ENCODE results near the gene MRPS15. TPM values are rescaled to one million over a fixed set of nuclear protein-coding genes. Genes with fewer than 3 reads are reported as not detected.
"Not testable (repeated sequence)": the region's sequence is repeated elsewhere in the genome, so short reads cannot be mapped to it uniquely, and the experiment has no call there.

MRPS15 gene
- total RNA-seq, 2 experiments from 2014 or later: 134 to 144 TPM

DNA sequence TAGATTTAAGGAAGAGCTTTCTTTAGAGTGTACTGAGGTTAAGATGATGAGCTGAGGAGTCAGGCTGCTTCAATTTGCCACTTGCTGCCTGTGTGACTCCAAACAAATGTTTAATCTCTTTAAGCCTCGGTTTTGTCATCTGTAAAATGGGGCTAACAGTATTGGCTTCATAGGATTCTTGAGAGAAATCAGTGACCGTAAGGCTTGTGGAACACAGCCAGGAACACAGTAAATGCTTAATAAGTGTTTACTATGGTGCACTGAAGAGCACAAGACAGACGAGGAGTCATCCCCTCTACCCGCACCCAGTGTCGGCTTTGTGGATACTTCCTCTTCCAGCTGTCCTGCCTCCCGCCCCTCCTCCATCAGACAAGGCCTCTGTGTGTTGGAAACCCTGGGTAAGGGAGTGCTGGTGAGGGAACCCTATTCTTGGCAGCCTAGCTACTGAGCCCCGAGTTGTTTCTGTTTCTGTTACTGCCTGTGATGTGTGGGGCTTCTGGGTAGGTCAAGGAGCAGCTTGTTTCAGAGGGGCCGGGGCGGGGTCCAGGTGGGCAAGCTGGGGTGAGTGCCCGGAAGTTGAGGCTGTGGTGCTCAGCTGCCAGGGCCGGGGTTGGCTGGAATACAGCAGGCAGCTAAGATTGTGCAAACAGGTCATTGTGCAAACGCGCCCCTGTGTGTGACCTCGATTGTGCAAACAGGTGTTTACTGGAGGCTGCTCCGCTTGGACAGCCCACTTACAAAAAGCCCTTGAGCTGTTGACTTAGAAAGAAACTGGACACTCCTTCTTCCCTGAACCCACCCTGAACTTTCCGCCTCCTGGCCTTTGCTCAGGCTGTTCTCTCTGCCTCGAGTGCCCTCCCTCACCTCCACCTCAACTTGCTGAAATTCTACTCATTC lies 22.5 kb upstream of the MRPS15 start:
- POLR2A ChIA-PET: no interaction called here
- CTCF ChIA-PET: no interaction called here

DNA sequence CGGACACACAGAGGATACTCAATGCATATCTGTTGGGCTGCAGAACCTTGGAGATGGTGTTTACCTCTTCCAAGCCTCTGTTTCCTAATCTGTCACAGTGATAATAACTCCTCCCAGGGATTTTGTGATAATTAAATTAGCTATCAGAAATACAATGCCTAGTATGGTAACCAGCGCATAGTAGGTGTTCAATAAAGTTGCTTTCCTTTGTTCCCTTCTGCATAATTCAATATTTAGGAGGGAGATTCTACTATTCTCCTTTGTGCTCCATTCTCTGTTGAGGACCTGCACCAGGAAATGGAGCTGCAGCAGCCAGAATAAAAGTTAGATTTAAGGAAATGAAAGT lies 21.9 kb upstream of the MRPS15 start:
- ChIA-PET CTCF (no interaction called here), POLR2A (no interaction called here)

DNA sequence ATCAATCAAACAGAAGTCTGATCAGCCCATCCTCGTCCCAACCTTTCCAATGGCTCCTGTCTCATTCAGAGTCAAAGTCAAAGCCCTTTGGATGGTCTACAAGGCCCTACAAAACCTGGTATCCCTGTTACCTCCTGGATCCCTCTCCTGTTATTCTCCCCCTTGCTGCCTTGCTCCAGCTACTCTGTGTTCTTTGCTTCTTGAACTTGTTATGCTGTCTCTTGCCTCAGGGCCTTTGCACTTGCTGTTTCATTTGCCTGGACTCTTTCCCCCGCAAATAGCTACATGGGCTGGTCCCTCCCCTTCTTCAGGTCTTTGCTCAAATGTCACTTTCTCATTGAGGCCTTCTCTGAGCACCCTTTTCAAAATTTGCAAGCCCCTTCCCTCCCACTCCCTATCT lies 19.9 kb upstream of the MRPS15 start:
- ChIA-PET POLR2A (no interaction called here), CTCF (no interaction called here)

DNA sequence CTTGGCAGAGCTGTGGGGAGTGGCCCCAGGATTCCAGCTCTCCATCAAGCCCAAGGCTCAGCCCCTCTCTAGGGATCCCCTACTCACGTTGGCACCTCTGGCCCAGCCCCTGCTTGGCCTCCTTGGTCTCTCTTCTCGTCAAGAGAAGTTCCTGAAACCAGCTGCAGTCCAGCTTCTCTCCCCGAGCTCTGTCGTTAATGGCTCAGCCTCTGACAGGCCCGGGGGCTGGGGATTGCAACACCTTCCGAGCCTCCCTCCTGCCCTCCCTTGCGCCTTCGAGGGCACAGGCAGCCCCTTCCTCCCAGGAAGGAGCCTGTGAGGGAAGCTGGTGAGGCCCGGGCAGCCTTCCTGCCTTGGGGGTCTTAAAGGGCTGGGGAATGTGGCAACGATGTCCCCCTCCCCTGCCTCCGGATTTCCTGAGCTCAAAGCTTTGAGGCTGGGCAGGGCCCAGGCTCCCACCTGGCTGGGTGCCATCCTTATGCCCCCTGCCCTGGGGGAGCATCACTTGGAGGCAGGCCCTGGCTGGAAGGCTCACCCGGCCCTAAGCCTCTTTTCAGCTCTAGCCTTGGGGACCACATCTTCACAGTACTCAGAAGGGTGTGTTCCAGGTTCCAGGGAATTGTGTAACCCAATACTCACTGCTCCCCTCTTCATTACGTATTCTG lies 18.7 kb upstream of the MRPS15 start, which contains the start of gene CSF3R:
CSF3R (minus strand) TSS at position 190 of the 665 bp plus-strand sequence. CDS start 3,417 bp downstream, outside the sequence.
- CTCF ChIA-PET: no interaction called here
- POLR2A ChIA-PET: no interaction called here

DNA sequence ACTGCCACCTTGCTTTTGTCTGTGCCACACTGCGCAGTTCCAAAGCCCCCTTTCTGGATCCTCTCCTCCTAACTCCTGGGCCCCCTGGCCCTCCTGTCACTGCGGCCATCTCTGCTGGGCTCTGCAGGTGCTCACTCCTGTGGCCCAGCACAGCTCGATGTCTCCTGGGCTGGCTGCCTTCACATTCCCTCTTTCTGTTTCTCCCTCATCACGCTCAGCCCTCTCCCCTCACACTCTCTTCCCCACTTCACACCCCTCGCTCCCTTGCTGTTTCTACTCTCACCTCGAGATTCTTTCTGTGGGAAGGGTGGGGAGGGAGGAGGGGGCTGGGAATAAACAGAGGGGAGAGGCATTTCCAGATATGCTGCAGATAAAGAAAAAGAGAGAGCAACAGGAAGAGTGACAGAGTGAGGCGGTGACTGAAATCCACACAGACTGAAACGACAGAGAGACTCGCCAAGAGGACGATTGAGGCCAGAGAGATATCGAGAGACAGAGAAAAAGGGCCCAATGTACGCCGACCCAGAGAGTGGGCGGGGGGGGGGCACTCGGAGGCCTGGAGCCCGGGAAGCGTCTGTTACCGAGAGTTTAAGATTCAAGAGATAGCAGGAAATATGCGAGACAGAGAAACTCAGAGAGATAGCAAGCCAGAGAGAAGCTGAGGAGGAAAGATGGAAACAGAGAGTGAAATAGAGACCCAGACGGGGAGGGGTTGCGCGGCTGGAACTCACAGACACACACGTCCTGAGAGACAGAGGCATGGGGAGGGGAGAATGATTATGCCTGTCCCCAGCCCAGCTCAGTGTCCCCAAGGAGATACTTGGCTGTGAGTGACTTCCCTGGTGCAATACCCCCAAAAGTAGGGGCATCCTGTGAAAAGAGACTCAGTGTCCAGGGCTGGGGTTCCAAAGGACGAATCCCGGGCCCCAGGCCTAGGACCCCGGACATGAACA lies 17.9 kb upstream of the MRPS15 start:
- ChIA-PET CTCF (no interaction called here), POLR2A (no interaction called here)

DNA sequence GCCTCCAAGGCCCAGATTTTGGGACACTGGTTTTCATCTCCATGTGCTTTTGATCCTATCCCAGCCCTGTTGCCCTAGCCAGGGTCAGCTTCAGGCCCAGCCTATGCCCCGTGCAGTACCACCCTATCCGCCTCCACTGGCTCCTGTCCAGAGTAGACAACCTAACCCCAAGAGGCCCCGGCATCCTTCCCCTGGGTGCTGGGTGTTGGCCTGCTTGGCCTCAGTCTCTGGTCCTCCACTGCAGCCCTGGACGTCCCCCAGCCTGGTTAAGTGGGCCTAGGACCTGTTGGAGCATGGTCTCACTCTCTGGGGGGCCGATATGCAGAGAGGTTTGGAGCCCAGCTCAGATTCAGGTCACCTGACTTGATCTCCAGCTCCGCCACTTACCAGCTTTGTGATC lies 16.9 kb upstream of the MRPS15 start:
- ChIA-PET CTCF (no interaction called here), POLR2A (no interaction called here)

DNA sequence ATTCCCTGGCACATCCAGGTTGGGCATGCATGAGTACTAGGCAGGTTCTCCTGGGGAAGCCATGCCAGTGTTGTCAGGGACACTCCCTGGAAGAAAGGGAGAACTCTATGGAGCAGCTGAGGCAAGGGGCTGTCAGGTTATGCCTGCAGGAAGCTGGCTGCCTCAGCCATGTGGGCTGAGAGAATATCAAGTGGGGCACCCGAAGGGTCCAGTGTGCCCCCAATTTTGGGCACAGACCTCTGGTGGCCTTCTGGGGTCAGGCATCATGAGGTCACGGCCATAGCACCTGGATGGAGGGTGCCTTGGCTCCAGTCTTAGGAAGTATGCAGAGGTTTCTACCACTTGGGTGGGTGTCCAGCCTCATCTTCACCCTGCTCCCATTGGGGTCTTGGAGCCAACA lies 16.0 kb upstream of the MRPS15 start:
- ChIA-PET POLR2A (no interaction called here), CTCF (no interaction called here)

DNA sequence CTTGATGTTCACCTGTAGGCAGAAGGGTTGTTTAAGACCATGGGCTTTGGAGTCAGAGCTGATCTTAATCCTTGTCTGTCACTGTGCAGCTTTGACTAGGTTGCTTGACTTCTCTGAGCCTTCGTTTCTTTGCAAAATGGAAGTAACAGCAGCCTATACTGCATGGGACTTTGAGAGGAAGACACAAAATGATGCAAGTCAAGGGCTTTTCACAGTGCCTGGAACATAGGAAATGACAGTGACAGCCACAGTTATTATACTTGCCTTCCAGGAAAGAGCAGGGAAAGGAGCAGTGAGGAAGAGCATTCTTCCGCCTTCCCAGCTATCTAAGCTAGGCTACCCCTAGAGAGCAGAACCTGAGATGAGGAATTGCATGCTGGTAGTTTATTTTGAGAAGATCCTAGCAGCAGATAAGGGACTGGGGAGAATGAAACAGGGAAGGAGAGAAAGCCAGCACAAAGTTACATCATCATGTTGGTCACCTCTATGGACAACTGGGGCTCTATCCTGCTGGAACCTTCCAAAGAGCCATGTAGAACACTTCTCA lies 15.4 kb upstream of the MRPS15 start:
- POLR2A ChIA-PET: no interaction called here
- CTCF ChIA-PET: no interaction called here

DNA sequence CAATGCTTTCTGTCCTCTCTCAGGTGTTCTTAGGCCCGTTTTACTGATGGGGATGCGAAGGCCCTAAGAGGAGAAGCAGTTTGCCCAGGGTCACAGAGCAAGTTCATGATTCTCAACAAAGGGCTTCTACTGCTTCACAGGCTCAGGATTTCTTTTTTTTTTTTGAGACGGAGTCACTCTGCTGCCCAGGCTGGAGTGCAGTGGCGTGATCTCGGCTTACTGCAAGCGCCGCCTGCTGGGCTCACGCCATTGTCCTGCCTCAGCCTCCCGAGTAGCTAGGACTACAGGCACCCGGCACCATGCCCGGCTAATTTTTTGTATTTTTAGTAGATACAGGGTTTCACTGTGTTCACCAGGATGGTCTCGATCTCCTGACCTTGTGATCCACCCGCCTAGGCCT lies 13.4 kb upstream of the MRPS15 start:
- CTCF ChIA-PET, POLR2A ChIA-PET: not testable (repeated sequence)

DNA sequence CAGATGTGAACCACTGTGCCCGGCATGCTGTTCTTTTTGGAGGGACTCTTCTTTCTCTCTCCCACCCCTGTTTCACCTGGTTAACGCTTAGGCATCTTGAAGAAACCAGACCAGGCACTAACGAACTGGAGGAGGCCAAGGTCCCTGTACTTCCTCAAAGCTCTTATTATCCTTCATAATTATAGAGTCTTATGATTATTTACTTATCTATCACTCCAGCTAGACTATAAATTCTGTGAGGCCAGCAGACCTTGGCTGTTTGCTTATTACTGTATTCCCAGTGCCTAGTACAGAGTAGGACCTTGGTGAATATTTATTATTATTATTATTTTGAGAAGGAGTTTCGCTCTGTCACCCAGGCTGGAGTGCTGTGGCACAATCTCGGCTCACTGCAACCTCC lies 12.8 kb upstream of the MRPS15 start:
- ChIA-PET POLR2A (no interaction called here), CTCF (no interaction called here)

DNA sequence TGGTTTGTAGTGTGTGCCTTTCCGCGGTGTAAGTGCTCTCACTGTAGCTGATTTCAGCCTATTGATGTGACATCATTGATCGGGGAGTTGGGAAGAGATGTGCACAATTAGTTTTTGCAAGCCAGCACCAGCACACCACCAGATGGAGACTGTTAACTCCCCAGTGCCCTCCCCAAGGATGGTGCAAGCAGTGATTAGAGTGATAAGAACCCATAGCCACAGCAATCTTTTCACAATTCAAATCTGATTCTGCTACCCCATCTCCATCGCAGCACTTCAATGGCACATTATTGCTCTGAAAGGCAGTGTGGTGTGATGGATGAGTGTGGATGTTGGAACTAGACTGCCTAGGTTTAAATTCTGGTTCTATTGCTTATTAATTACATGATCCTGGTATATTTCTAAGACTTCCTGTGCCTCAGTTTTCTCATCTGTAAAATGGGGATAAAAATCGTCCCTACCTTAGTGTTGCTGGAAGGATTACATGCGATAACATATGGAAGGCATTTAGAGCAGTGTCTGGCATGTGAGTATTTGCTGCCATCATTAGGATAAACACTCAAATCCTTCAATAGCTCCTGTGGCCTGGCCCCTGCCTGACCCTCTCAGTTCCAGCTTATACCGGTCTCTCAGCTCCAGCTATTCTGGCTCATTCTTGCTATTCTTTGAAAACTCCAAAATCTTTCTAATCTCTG lies 11.9 kb upstream of the MRPS15 start:
- ChIA-PET CTCF (no interaction called here), POLR2A (no interaction called here)

DNA sequence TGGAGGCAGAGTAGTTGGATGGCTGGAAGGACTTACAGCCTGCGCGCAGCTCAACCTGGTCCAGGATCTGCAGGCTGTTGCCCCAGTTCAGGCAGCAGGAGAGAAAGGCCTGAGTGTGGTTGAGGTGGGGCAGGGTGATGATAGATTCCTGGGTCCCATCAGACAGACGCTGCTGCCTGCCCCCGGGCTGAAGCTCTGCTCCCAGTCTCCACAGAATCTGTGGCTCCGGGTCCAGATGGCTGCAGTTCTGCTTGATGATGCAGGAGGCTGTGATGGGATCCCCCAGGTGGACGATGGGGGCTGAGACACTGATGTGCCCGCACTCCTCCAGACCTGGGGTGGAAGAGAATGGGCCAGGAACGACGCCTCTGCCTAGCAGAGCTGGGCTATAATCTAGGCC lies 11.2 kb upstream of the MRPS15 start:
- POLR2A ChIA-PET: no interaction called here
- CTCF ChIA-PET: no interaction called here

DNA sequence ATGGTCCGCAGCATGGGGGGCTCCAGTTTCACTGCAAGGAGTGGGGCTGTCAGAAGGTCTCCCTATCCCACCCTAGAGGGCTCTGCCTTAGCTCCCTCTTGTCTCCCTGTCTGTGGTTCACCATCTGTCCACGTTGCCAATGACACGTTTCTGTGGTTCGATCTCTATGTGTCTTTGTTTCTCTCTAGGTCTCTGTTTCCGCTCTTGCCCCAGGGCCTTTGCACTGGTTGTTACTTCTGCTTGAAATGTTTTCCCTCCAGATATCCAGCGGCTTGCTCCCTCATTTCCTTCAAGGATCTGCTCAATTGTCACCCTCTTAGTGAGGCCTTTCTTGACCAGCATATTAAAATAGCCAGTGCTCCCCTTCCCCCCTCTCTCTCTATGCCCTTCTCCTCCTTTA lies 8.5 kb upstream of the MRPS15 start:
- ChIA-PET CTCF (no interaction called here), POLR2A (no interaction called here)

DNA sequence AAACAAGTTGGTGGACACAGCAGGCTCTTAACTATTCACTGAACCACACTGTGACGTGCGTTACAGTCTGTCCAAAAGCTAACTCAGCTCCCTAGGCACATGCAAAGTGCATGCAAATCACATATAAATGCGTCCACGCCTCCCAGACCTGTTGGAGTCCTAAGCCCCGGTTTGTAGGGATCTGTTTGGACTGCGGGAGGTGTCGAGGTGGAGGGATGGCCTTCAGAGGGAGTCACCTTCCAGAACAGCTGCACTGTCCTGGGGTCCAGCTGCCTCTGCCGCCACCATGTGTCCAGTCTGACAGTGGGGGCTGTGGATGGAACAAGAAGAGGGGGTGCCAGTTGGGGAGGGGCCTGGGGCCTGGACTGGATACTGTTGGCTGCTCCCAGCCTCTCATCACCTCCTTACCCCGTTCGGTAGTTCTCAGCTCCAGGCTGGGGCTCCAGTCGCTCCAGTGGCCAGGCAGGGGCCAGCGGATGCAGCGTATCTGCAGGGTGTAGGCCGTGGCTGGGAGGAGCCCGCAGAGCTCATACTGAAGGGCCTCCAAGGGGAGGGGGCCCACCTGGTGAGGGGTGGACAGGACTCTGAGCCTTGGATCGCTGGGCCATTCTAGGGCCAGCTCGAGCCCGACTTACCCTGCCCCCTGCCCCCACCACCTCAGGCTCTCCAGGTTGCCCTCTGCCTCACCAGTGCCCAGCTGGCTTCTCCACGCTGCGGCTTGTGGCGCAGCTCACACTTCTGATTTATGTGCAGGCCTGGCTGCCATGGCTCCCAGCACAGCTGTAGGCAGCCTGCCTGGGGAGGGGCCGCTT lies 7.9 kb upstream of the MRPS15 start:
- CTCF ChIA-PET: no interaction called here
- POLR2A ChIA-PET: no interaction called here

DNA sequence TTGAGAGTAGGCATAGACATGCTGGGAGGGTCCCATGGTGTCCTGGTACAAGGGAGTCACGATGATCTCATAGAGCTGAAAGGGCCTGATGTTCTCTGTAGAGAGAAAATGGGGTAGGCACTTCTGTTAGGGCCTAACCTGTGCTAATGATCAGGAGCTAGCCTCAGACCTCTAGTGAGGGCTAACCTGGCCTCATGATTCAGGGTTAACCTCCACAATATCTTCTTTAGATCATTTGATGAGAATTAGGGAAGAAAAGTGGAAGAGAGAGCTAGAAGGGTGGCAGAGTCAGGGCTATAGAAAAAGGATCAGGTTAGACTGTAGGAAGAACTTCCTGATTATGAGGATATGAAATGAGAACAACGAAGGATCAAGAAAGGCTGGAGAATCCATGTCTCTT lies 5.0 kb upstream of the MRPS15 start:
- ChIA-PET POLR2A (no interaction called here), CTCF (no interaction called here)

DNA sequence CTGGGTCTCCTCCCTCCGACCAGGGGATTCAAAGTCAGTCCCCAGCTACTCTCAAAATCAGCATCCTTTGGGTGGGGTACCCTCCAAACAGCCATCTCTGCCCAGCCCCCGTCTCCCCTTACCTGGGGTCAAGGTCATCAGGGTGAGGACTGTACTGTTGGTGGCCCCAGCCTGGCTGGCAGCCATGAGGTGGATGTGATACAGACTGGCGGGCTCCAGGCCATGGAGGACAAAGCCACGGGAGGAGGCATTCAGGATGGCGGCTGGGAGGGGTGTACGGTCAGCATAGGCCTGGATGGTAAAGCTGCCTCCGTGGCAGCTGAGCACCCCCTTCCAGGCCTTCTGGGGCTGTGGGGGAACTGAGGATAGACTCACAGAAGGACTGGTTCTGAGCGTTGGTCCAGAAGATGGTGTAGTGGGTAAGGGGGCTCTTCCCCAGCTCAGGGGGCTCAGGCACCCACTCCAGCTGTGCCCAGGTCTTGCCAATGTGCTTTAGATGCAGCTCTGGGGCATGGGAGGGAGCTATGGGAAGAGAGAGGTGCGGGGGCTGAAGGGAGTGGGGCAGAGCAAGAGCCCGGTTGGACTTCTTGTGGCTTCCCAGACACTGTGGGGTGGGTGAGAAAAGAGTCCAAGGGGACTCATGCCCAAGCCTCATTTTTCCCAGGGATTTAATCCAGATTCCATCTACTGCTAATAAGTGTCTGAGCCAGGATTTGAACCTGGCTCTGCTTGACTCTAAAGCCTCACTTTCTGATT lies 3.7 kb upstream of the MRPS15 start:
- CTCF ChIA-PET: no interaction called here
- POLR2A ChIA-PET: no interaction called here

DNA sequence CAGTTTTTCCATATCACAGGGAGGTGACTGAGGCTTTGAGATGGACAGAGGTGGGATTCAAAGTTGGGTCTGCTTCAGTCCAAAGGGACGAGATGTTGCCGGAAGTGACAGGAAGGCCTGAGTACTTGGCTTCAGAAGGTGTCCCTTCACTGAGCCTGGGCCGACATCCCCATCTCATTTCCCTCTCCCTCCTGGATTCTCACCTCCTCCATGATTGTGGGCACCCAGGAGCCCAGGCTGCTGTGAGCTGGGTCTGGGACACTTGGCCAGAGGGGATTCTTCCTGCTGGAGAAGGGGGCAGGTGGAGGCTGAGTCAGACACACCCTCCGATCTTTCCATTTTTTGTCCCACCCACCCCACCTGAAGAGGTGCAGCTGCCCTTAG lies 2.8 kb upstream of the MRPS15 start:
- POLR2A ChIA-PET: no interaction called here
- CTCF ChIA-PET: no interaction called here

DNA sequence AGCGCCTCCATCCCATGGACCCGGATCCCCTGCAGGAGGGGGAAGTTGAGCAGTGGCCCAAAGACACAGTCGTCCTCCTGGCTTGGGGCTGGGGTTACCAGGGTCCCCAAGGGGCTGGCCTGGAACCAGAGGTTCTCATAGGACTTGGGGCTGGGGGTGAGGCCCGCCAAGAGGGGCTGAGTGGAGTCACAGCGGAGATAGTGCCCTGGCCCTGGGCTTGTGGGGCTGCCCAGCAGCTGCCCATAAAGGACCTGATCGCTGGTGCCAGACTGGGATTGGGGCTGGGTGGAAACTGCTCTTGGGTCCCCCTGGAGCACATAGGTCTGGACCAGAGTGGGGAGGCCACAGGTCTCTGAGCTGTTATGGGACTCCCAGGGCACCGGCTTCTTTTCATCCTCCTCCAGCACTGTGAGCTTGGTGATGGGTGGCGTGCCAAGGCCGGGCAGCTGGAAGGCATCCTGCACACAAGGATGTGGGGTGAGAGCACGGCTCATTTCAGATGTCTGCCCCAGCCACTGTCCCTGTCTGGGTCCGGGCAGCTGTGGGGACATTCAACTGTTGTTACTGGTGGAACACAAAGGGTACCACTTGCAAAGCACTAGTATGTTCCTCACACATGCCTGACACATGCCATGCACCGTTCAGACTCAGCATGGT lies 2.3 kb upstream of the MRPS15 start:
- ChIA-PET POLR2A (no interaction called here), CTCF (no interaction called here)

Data from activated CD8-positive, alpha-beta memory T cell treated with anti-CD3 and anti-CD28 coated beads for 36 hours (primary cell).